ENCODE data around the gene PTGES3. TPM values are rescaled to one million over a fixed set of nuclear protein-coding genes. Genes with fewer than 3 reads are reported as not detected.

PTGES3 gene
- total RNA-seq, 1 experiment from 2014 or later: 322 TPM

- Histone ChIP-seq H3K36me3 (ENCODE audit: low read depth) (peaks cover 21% of the 10 kb centered on the region), H3K4me1 (replicated peaks; ENCODE audit: insufficient read depth) (peaks cover 31% of the 10 kb centered on the region), H3K27me3 (ENCODE audit: insufficient read depth, low read depth) (no peaks in the 10 kb centered on the region), H3F3A (ENCODE audit: insufficient read depth, low read depth) (peaks cover 60% of the 10 kb centered on the region), H3K9me2 (ENCODE audit: insufficient read depth) (no peaks in the 10 kb centered on the region), H3K79me2 (ENCODE audit: low read depth) (peaks cover 52% of the 10 kb centered on the region), H3K9me3 (ENCODE audit: insufficient read depth, low read depth) (no peaks in the 10 kb centered on the region), H4K20me1 (ENCODE audit: insufficient read depth) (peaks cover 10% of the 10 kb centered on the region; the same call in 1 of the 2 replicates), H3K4me3 (peak overlapping the region; percentile 91), H3K27ac (peak overlapping the region; percentile 58), H2AFZ (peak overlapping the region; percentile 80; the same call in 1 of the 2 replicates), H3K4me2 (peak overlapping the region; percentile 100)
- intact Hi-C loops (cut with micrococcal nuclease; ENCODE audit: unreplicated experiment): loop anchor here (1.0 to 10.0 kb wide), 9 partner anchors 53 to 899 kb away; partner anchors contain the start of genes ESYT1, NAB2, NACA and PTGES3
- TF ChIP-seq CTCF (conservative IDR thresholded peaks at IDR 0.05): no peak
- no peak for TF ChIP-seq EZH2 (IDR thresholded peaks at IDR 0.05; ENCODE audit: low read depth)
- CTCF ChIA-PET: interaction anchor here (0.5 to 1.5 kb wide), 24 partner anchors 8 to 597 kb away, joined by 3 to 11 read pairs (median 4); partner anchors contain the start of genes ATP5F1B, ESYT1, NACA and PTGES3
- BruUV-seq (replicated peaks): no TSS peak
- POLR2A ChIA-PET (ENCODE audit: unreplicated experiment): interaction anchor here (0.5 to 1.2 kb wide), 11 partner anchors 10 to 476 kb away, joined by 3 to 23 read pairs (median 5); partner anchors contain the start of genes ATP5F1B, GLS2, NACA and PTGES3
- peak; percentile 72 to 75 for DNase-seq
These were observed 52.0 kb downstream of the PTGES3 start for GRCh38 chr12:56635806-56636674.

DNA sequence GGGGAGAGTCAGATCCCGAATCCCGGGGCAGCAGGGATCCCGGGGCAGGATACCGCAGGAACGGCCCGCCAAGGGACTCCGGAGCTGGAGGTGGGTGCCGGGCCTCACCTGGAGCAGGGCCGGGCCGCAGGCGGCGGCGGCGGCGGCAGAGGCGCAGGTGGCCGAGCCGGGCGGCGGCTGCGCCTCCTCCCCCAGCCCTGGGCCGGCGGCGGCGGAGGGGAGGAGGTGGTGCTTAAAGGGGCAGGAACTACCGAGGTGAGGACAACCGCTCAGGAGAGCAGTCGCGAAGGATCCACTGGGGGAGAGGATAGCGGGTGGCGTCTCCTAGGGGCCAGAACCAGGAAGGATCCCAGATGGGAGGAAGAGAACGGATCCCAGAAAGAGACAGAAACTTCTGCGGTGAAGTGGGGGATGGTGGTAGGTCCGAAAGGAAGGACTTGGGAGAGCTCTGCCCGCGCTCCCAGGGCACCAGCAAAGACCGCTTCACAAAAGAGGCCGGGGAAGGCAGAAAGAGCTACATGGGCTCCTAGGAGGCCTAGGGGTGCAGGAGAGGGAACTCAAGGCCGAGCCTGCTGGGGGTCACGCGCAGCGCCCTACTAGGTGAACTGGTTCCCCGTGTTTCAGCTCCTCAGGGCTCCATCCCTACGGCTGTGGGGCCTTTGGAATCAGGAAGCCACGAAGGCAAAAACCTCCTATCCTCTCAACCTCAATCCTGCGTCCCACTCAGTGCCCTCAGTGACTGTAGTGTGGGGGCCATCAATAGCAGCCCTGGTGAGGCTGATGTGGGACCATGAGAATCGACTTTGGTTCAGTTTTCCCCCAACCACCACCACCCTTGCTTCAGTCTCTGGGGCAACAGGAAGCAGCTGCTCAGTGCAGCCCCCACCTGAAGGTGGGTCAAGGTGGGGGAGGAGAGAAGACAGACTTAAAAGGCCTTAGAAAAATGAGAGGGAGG lies 53.0 kb downstream of the PTGES3 start:
- H3K4me3 ChIP-seq: peak overlapping the region; percentile 91
- peaks cover 39% of the 10 kb centered on the region for H3K4me1 ChIP-seq (replicated peaks; ENCODE audit: insufficient read depth)
- no peaks in the 10 kb centered on the region for H3K9me3 ChIP-seq (ENCODE audit: insufficient read depth, low read depth)
- H3K9me2 ChIP-seq (ENCODE audit: insufficient read depth): no peaks in the 10 kb centered on the region
- POLR2A ChIA-PET (ENCODE audit: unreplicated experiment): interaction anchor here (0.5 to 1.0 kb wide), 7 partner anchors 12 to 477 kb away, joined by 3 to 23 read pairs (median 3); partner anchors contain the start of genes NACA and RNF41
- intact Hi-C loops (cut with micrococcal nuclease; ENCODE audit: unreplicated experiment): loop anchor here (2.0 to 10.0 kb wide), 5 partner anchors 370 to 898 kb away; partner anchors contain the start of genes NAB2, ZBTB39 and ZC3H10
- H3K4me2 ChIP-seq: peak overlapping the region; percentile 100
- H3K27ac ChIP-seq: peak overlapping the region; percentile 58
- no peaks in the 10 kb centered on the region for H3K27me3 ChIP-seq (ENCODE audit: insufficient read depth, low read depth)
- peaks cover 51% of the 10 kb centered on the region for H3F3A ChIP-seq (ENCODE audit: insufficient read depth, low read depth)
- CTCF ChIA-PET: interaction anchor here (0.6 to 0.9 kb wide), 3 partner anchors 16 to 133 kb away, joined by 3 read pairs; no protein-coding TSS in a partner anchor
- peak overlapping the region; percentile 80 for H2AFZ ChIP-seq
- H4K20me1 ChIP-seq (ENCODE audit: insufficient read depth): peaks cover 3% of the 10 kb centered on the region; the same call in 1 of the 2 replicates
- H3K79me2 ChIP-seq (ENCODE audit: low read depth): peaks cover 50% of the 10 kb centered on the region
- TF ChIP-seq EZH2 (IDR thresholded peaks at IDR 0.05; ENCODE audit: low read depth) (no peak), CTCF (conservative IDR thresholded peaks at IDR 0.05) (peak; percentile 46; the same call in 1 of the 2 replicates)
- H3K36me3 ChIP-seq (ENCODE audit: low read depth): peaks cover 17% of the 10 kb centered on the region
- BruUV-seq (replicated peaks): TSS peak; percentile 39
- DNase-seq: peak; percentile 78 to 86
